Lung (tissue), 12 donors: ENCODE results near the gene MAGI2. TPM values are rescaled to one million over a fixed set of nuclear protein-coding genes. Genes with fewer than 3 reads are reported as not detected.

Experiments used
- ATAC-seq: fragments of 200-7000 bp; cut with Tn5 transposase; one replicate; pipeline ENCODE4 v1.9.1; 2020; ENCODE audit warnings: moderate number of reproducible peaks; ENCODE audit not compliant: insufficient read depth, low FRiP score
- DNase-seq, 3 donors: peaks; one replicate each; pipeline ENCODE4 v3.0.0-alpha.2; 2013 to 2017
- H3K27ac ChIP-seq, 2 donors: one replicate each; pipeline ENCODE4 v1.5.1; 2013; ENCODE audit warnings: mild to moderate bottlenecking in 2 of 2, moderate library complexity in 2 of 2, control low read depth in 1 of 2, inconsistent platforms in 1 of 2, low read depth in 1 of 2, low read length in 1 of 2
- H3K27me3 ChIP-seq, 3 donors: one replicate each; pipeline ENCODE4 v1.5.1; 2013; ENCODE audit warnings: low read length in 2 of 3; ENCODE audit not compliant: control insufficient read depth in 3 of 3, insufficient read depth in 3 of 3
- H3K36me3 ChIP-seq, 4 donors: one replicate each; pipeline ENCODE4 v1.5.1; 2013; ENCODE audit warnings: low read length in 4 of 4, mild to moderate bottlenecking in 1 of 4, moderate library complexity in 1 of 4; ENCODE audit not compliant: control insufficient read depth in 4 of 4, insufficient read depth in 4 of 4
- H3K4me1 ChIP-seq, 5 donors: one replicate each; pipeline ENCODE4 v1.5.1; 2013; ENCODE audit warnings: low read length in 5 of 5, mild to moderate bottlenecking in 2 of 5, moderate library complexity in 1 of 5; ENCODE audit not compliant: control insufficient read depth in 5 of 5, insufficient read depth in 5 of 5
- H3K4me3 ChIP-seq: one replicate; pipeline ENCODE4 v1.5.1; 2013; ENCODE audit warnings: mild to moderate bottlenecking, control low read depth, moderate library complexity
- H3K9ac ChIP-seq, 2 donors: one replicate each; pipeline ENCODE4 v1.5.1; 2013; ENCODE audit warnings: low read length in 2 of 2, control low read depth in 1 of 2; ENCODE audit not compliant: insufficient read depth in 1 of 2
- H3K9me3 ChIP-seq, 4 donors: one replicate each; pipeline ENCODE4 v1.5.1; 2013; ENCODE audit warnings: low read length in 3 of 4, mild to moderate bottlenecking in 1 of 4, moderate library complexity in 1 of 4; ENCODE audit not compliant: control insufficient read depth in 4 of 4, insufficient read depth in 3 of 4
- WGBS, 2 donors: extraction: QIAGEN DNeasy Blood & Tissue Kit; methylation state at CpG; one replicate each; pipeline ENCODE4 v1.1.7; 2013; 5-methylcytosine and 5-hydroxymethylcytosine counted together
- polyA plus RNA-seq, 2 donors: library from polyadenylated mRNA; stranded (reverse); fragments of 200-250 nt; gene quantifications; one replicate each; pipeline ENCODE4 v1.2.1, GENCODE V29; 2013
- total RNA-seq, 2 donors: library from RNA; depleted of rRNA in 1 of 2; stranded (reverse); fragments of >200 nt in 1 of 2; gene quantifications; one replicate each; pipeline ENCODE4 v1.2.1, GENCODE V29; 2014 to 2021
- TF ChIP-seq, protein P1 (sequence below): IDR thresholded peaks from 2 replicates; pipeline ENCODE4 v1.5.1; 2012; ENCODE audit warnings: mild to moderate bottlenecking; ENCODE audit errors: control extremely low read depth, extremely low read depth
- donor health status: control.
- donor health status: control.
- donor health status: Bipolar disorder and iron deficiency.
- donor health status: healthy.
- donor health status: DM: yes; HTN: yes; CAD: no.

Gene MAGI2
- total and polyA plus RNA-seq, 4 donors, result 0.94 to 18.0 (median 5.3) TPM

DNA sequence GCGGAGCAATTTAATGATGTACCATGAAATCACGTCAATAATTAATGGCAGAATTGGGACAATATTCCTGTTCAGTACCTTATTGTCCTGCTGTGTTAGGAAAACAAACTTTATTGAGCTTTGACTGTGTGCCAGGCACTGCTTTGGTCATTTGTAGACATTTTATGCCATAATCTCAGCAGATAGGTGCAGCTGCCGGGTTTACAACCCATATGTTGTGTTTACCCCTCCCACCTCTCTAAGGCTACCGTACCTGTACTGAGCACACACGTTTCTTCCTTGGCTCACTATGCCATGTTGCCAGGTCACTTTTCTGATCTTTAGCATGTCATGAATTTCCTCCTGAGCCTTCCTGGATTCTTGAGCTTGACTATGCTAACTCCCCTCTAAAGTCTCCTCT lies 1232.7 kb downstream of the MAGI2 start:
- Histone ChIP-seq H3K4me1 (peaks cover 0 to 10% (median 4%) of the 10 kb centered on the region in 5 donors), H3K9ac (no peak overlapping the region), H3K27ac (no peak overlapping the region), H3K36me3 (no peaks in the 10 kb centered on the region), H3K27me3 (no peaks in the 10 kb centered on the region), H3K9me3 (no peaks in the 10 kb centered on the region), H3K4me3 (no peak overlapping the region)
- DNase-seq (no peak), ATAC-seq (no peak)
- 91 to 96% methylated on average over 5 of the region's 5 CpGs for WGBS, 2 donors
- TF ChIP-seq, protein P1, sequence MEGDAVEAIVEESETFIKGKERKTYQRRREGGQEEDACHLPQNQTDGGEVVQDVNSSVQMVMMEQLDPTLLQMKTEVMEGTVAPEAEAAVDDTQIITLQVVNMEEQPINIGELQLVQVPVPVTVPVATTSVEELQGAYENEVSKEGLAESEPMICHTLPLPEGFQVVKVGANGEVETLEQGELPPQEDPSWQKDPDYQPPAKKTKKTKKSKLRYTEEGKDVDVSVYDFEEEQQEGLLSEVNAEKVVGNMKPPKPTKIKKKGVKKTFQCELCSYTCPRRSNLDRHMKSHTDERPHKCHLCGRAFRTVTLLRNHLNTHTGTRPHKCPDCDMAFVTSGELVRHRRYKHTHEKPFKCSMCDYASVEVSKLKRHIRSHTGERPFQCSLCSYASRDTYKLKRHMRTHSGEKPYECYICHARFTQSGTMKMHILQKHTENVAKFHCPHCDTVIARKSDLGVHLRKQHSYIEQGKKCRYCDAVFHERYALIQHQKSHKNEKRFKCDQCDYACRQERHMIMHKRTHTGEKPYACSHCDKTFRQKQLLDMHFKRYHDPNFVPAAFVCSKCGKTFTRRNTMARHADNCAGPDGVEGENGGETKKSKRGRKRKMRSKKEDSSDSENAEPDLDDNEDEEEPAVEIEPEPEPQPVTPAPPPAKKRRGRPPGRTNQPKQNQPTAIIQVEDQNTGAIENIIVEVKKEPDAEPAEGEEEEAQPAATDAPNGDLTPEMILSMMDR, result no peak

DNA sequence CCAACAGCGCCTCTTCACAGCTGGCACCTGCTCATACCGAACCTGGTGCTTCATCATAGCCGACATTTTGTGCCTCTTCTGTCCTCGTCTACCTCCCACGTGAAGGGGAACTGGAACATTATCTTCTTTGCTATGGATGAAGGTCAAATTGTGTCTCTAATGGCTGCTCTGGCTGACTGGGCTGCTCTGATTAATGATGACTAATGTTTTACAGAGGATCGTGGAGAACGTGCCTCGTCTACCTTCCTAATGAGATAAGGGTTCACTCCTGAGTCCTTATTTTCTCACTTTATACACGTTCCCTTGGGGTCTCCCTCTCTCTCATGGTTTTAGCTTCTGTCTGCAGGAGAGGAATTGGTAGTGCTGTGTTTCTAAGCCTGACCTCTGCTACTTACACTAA lies 1234.6 kb downstream of the MAGI2 start:
- TF ChIP-seq, protein P1, result no peak
- Histone ChIP-seq H3K4me1 (peaks cover 0 to 10% (median 0%) of the 10 kb centered on the region in 5 donors), H3K9me3 (no peaks in the 10 kb centered on the region), H3K36me3 (no peaks in the 10 kb centered on the region), H3K4me3 (no peak overlapping the region), H3K9ac (no peak overlapping the region), H3K27me3 (no peaks in the 10 kb centered on the region), H3K27ac (no peak overlapping the region)
- WGBS, 2 donors, result 81 to 86% methylated on average over 9 of the region's 9 CpGs
- no peak for ATAC-seq
- no peak for DNase-seq

DNA sequence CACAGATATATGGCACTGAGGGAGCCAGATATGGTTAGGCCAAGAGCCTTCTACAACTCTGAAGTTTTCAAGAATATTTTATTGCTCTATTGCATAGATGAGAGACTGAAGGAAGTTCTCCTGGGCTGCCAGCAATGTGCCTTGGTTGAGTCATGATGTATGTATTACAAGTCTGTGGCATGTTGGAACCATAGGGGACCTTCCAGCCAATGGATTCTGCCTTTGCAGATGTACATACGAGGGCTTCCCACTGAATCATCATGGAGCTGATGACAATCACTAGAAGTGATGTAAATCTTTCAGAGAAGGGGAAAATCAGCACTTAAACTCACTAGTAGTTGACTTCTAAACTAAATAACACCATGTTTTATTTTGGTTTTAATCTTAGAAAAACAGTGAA lies 1235.4 kb downstream of the MAGI2 start:
- no peak overlapping the region for H3K9ac ChIP-seq
- DNase-seq, result no peak
- no peak overlapping the region for H3K4me3 ChIP-seq
- H3K9me3 ChIP-seq, result no peaks in the 10 kb centered on the region
- TF ChIP-seq, protein P1, result no peak
- H3K27ac ChIP-seq, result no peak overlapping the region
- no peaks in the 10 kb centered on the region for H3K27me3 ChIP-seq
- no peaks in the 10 kb centered on the region for H3K36me3 ChIP-seq
- no peak for ATAC-seq
- 80 to 81% methylated on average over 1 of the region's 1 CpG for WGBS, 2 donors
- peaks cover 0 to 10% (median 0%) of the 10 kb centered on the region in 5 donors for H3K4me1 ChIP-seq

DNA sequence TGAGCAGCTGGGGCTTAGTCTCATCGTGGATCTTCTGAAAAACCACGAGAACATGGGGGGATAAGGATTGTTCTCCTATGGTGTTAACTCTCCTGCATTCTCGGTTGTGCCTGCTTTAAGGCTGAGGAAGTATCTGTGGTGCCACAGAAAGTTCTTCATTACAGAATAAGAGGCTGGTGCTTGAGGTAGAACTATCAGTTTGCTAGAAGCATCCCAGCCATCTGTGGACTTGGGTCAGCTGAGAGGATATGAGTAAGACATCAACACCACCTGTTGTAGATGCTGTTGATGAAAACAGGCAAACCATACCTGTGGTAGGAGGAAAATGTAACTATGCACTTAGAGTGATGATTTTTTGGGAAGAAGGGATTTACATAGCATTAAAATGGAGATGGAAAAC lies 1238.3 kb downstream of the MAGI2 start:
- no peak overlapping the region for H3K4me3 ChIP-seq
- no peak for DNase-seq
- H3K36me3 ChIP-seq, result no peaks in the 10 kb centered on the region
- no peaks in the 10 kb centered on the region for H3K27me3 ChIP-seq
- WGBS, 2 donors, result 86 to 91% methylated on average over 3 of the region's 3 CpGs
- no peaks in the 10 kb centered on the region for H3K9me3 ChIP-seq
- H3K9ac ChIP-seq, result no peak overlapping the region
- H3K27ac ChIP-seq, result no peak overlapping the region
- TF ChIP-seq, protein P1, result no peak
- no peak for ATAC-seq
- H3K4me1 ChIP-seq, result no peaks in the 10 kb centered on the region
